Dermis microvascular lymphatic vessel endothelial cell (primary cell): ENCODE measurements around the gene ZNF516. TPM values are rescaled to one million over a fixed set of nuclear protein-coding genes. Genes with fewer than 3 reads are reported as not detected.

Experiments used
- DNase-seq, 2 donors: peaks; one replicate each; pipeline versions ENCODE4 v3.0.0 to v3.0.0-alpha.2; 2010; ENCODE audit warnings: low read depth in 2 of 2
- total RNA-seq: library from RNA; depleted of rRNA; stranded (reverse); fragments of >200 nt; gene quantifications from 2 replicates; pipeline ENCODE4 v1.2.1, GENCODE V29; 2014

The ZNF516 gene
- total RNA-seq, 1 donor from 2014 or later = 8.2 TPM

DNA sequence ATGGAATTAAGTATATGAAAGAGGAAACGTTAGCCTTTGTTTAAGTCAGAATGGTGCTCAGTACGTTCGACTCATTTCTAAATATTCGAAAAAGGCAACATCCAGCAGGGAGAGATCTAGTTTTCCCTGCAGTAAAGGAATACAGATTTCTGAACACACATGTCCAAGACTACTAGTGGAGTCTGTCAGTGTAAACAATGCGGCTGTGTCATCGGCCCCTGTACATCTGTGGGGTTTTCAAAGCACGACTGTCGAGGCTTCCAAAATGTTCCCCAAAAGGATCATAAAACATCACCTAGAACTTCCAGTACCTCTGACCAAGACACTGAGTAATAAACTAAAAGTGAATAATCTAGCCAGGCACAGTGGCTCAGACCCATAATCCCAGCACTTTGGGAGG, 112.8 kb downstream of the ZNF516 start:
- no peak for DNase-seq

DNA sequence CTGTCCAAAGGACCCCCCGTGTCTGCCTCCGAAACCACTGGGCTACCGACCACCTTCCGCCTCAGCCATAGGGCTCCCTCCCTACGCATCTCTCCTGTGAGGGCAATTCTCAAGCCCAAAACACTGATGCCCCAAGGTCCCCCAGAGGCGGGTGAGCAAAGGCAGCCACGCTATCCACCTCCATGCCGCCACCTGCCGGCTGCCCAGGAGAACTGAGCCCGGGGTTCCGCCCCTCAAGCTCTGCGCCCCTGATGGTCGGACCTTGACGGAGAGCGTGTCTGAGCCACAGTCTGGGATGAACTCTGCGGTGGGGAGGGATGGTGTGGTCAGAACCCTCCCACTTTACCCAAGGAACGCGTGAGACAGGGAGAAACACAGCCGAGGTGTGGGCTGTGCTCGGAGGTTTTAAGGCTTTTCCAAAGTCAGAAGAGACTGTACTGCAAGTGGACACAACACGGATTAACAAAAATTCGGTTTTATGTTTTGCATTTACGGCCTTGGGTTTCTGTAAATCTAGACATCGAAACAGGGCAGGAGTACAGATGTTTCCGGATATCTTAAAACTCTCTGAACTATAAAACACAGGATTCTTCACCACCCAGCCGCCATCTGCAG, 114.1 kb downstream of the ZNF516 start:
- peak in 1 of 2 donors; percentile 6 for DNase-seq

DNA sequence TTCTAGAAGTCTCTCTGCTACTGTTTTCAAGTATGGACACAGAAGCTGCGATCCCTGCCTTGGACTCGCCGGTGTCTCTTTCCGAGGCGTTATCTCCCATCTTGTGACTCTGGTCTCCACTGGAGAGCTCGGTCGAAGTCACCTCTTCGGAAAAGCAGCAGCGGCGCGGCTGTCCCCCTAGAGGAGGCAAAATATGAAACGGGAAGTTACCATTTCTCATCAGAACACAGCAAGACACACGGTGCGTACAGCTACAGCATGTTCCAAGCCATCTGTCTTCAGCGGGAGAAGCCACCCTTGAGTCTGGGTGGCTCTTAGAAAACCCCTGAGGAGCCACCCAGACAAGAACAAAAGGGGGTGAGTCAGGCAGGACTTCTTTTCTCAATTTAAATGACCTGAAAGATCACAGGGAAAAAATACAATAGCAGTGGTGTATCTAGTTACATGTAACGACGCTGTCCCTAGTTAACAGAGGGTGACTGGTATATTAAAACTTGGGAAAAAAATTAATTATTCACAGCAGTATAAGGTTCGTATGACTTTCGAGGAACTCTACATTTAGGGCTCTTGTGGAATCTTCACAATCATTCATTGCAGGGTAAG, 114.8 kb downstream of the ZNF516 start:
- DNase-seq = no peak

DNA sequence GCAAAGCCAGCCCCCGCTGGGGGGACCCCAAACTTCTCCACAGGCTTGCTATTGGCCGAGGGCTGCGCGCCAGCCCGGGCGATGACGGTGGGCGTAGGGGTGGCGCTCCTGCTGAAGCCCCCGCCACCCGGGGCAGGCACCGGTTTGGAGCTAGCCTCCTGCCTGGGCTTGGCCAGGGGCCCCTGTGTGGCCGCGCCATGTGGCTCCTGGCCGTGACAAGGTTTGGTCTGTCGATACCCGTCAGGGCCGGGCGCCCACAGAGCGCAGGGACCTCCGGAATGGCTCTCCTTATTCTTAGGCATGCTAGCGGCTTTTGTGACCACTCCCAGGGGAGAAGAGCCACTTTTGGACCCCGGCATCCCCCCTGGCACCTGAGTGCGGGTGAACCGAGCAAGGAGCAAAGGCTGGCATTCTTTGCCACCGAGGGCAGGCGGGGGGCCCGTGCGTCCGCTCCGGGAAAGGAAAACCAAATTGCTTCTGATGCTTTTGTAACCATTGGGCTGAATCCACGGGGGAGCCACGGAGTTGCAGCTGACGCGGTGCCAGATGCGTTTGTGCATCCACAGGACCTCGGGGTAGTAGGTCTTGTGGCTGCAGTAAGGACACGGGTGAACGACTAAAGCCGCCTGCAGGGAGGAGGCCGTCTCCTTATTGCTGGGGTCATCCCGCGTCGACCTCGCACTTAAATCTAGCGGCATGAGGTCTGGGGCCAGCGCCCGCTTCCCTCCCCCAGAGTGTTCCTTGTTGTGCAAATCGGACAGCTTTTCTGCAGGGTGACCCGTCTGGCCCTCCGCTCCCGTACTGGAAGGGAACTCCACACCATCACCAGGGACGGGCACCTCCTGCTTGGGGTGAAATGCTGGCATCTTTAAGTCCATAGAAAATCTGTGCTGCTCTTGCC, 115.6 kb downstream of the ZNF516 start:
- no peak for DNase-seq

GRCh38 chr18:76378526-76379215, 116.4 kb downstream of the ZNF516 start:
- peak; percentile 14 to 18 for DNase-seq

- no peak for DNase-seq
These were observed 117.7 kb downstream of the ZNF516 start for GRCh38 chr18:76377359-76377756.

- DNase-seq = no peak
These were observed 118.2 kb downstream of the ZNF516 start for GRCh38 chr18:76376668-76377358.

- no peak for DNase-seq
These were observed 118.8 kb downstream of the ZNF516 start for GRCh38 chr18:76376225-76376624.

DNA sequence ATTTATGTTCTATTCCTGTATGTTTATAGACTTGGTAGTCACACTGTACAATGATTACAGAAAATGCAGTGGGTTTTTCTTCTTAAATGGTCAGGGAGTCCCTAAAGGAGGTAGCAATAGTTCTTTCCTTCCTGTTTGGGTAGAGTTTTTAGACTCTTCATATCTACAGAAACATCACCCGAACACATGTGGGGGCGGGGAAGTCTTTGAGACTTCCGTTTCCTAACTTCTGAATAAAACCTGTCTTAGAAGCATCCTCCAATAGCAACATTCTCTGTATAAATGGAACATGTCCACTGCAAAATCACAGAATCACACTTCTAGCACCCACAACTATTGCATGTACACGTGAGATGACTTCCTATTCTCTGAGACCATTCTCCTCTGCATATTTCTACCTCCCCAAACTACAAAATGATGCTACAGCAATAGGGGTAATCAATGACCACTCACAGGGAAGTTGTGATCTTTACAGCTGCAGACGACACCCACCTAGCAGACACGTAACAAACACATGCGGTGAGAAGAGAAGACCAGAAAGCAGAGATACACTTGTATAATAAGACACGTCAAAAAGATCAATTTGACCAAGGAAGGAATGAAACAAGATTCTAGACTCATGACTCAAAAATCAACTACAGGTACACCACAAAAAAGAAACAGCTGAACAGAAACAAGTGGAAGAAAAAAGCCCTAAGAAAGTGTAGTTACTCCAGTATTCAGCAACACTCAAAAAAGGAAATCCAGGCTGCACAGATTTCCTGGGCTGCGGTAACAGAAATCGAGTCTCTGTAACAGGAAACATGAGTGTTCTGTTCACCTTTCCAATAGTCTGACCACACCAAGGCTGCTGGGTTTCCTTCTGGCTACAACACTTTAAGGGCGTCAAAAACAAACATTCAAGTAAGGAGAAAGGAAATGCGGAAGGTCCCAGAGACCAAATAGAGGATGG, 120.4 kb downstream of the ZNF516 start:
- DNase-seq = no peak

DNA sequence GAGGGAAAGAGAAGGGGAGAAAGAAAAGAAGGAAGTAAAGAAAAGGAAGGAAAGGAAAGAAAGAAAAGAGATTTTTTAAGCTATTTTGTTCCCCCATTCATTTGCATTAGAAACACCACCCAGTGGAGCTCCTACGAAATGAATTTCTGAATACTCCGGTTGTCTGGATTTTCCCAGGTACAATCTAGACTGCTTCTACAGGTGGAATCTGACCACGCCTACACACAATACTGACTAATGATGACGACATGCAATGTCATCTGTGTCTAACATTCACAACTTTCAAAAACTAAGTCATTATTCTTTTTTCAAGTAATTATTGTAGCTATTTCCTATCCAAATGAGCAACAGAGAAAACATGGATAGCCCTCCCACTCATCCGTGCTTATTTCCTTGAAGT, 121.7 kb downstream of the ZNF516 start:
- no peak for DNase-seq

- no peak for DNase-seq
These were observed 123.5 kb downstream of the ZNF516 start for GRCh38 chr18:76371301-76372203.

GRCh38 chr18:76370686-76371085, 124.4 kb downstream of the ZNF516 start:
- DNase-seq = no peak

DNA sequence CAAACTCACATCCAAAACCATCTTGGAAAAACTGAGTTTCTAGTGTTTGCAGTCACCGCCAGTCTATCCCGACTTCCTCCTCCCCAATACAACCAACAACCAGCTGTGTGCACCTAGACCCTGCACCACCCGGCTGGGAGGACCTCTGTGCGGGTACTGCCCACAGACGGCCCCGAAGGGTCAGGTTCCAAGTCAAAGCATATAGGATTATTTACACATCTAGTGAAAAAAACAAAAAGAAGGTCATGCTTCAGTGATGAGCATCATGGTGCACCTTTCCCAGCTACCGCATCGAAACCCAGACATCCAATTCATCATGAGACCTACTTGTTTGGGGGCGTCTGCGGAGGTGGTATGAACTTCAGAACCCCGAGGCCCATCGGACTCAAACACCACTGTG, 124.8 kb downstream of the ZNF516 start:
- no peak for DNase-seq

DNA sequence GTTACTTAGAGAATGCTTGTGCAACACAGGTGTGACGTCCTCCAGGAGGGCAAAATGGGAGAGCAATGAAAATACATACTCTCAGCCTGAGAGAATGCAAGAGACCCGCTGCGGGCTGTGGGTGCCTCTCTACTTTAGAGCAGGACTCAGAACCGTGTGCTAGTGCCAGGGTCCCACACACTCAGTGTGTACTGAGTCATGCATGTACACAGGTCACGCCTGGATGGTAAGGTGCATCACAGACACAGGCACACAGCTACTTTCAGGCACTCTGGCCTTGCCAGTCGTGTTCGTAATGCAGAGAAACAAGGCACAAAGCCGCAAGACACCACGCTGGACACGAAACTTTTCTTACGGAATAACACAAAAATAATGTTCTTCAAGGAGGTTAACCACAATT, 125.3 kb downstream of the ZNF516 start:
- no peak for DNase-seq

- no peak for DNase-seq
These were observed 126.1 kb downstream of the ZNF516 start for GRCh38 chr18:76368976-76369375.

DNA sequence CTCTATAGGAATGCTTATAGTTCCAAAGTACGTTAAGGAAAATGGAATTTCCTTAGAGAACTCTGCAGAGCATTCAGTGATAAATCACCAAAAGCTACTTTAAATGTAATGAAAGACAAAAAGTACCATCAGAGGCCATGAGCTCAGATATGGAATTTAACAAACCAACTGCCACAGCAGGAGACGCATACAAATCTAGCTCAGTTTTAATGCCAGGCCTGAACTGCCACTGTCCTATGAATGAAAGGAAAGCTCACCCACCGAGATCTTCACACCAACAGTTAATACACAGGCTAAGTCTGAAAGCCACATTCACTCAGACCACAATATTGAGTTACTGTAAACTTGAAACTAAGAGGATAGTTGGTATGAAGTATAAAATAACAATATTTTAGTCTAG, 126.8 kb downstream of the ZNF516 start:
- DNase-seq = no peak

GRCh38 chr18:76367168-76368125, 127.6 kb downstream of the ZNF516 start:
- DNase-seq = no peak

DNA sequence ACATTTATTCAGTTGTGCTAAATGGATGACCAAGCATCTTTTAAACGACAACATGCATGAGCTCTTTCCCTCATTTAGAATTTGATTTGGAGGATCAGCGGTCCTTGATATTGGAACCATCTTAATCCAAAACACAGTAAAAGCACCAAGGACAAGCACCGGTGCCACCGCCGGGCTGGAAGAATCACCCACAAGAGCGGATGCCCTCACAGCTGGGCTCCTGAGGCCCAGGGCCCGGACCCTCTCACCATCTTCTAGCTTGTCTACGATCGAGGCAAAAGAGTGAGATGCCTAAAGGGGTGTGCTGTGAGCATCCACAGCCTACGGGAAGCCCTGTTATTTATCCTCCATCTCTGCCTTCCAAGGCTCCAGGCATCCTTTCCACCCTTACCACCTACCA, 129.5 kb downstream of the ZNF516 start:
- DNase-seq = no peak
